A673 (cell line): ENCODE results near the gene PACRG. TPM values are rescaled to one million over a fixed set of nuclear protein-coding genes. Genes with fewer than 3 reads are reported as not detected.

Experiments
- BruUV-seq: library from RNA; stranded (reverse); fragments of 400-500 nt; replicated peaks from 2 replicates; lab custom pipeline; 2021; lab: Mats Ljungman, UMichigan
- CTCF ChIA-PET: fragments of 300-600 bp; sonication (Branson Sonifier 250); formaldehyde crosslinking; loops from one replicate; lab custom pipeline; 2022; ENCODE audit warnings: antibody characterized with exemption; lab: Charles Lee
- POLR2A ChIA-PET: fragments of 300-600 bp; sonication (Branson Sonifier 250); formaldehyde crosslinking; loops from one replicate; lab custom pipeline; 2022; ENCODE audit warnings: antibody characterized with exemption; ENCODE audit not compliant: low non-redundant PET; lab: Charles Lee
- DNase-seq: peaks from one replicate; pipeline ENCODE4 v3.0.0-alpha.2; 2015; ENCODE audit warnings: low spot score
- H3K27ac ChIP-seq: fragments of 200-600 bp; sonication (generic); 2 replicates; pipeline ENCODE4 v1.5.1; 2016; ENCODE audit warnings: mixed run types, low read depth, mild to moderate bottlenecking, mixed read lengths, antibody characterized with exemption, low read length; ENCODE audit not compliant: poor library complexity, severe bottlenecking
- H3K27me3 ChIP-seq: fragments of 200-600 bp; sonication (generic); replicated peaks from 2 replicates; pipeline ENCODE4 v1.6.1; 2017; ENCODE audit warnings: mixed run types, low read depth, mild to moderate bottlenecking, mixed read lengths, antibody characterized with exemption, low read length; ENCODE audit not compliant: insufficient read depth, poor library complexity
- H3K36me3 ChIP-seq: fragments of 200-600 bp; sonication (generic); 2 replicates; pipeline ENCODE4 v1.6.1; 2016; ENCODE audit warnings: mixed run types, mild to moderate bottlenecking, mixed read lengths, antibody characterized with exemption, low read length; ENCODE audit not compliant: insufficient read depth, poor library complexity, severe bottlenecking
- H3K4me1 ChIP-seq: fragments of 200-600 bp; sonication (generic); 2 replicates; pipeline ENCODE4 v1.6.1; 2017; ENCODE audit warnings: mixed run types, mild to moderate bottlenecking, mixed read lengths, antibody characterized with exemption, low read length; ENCODE audit not compliant: insufficient read depth, poor library complexity, severe bottlenecking
- H3K4me3 ChIP-seq: fragments of 200-600 bp; sonication (generic); 2 replicates; pipeline ENCODE4 v1.5.1; 2016; ENCODE audit warnings: low read depth, mixed run types, mild to moderate bottlenecking, mixed read lengths, low read length; ENCODE audit not compliant: poor library complexity, severe bottlenecking
- H3K9me3 ChIP-seq: fragments of 200-600 bp; sonication (generic); 2 replicates; pipeline ENCODE4 v1.6.1; 2016; ENCODE audit warnings: mixed run types, low read depth, mild to moderate bottlenecking, mixed read lengths, antibody characterized with exemption, low read length; ENCODE audit not compliant: poor library complexity, severe bottlenecking
- CTCF ChIP-seq: fragments of 300-800, 200-600 bp; sonication (generic); conservative IDR thresholded peaks from 2 replicates; pipeline ENCODE4 v1.5.1; 2017; ENCODE audit warnings: low read depth, mild to moderate bottlenecking, antibody characterized with exemption, low read length, moderate library complexity, mixed read lengths
- EZH2 ChIP-seq: fragments of 200-600 bp; sonication (generic); IDR thresholded peaks from 2 replicates; pipeline ENCODE4 v1.6.1; 2017; ENCODE audit warnings: borderline replicate concordance, low read depth, mild to moderate bottlenecking, mixed read lengths, antibody characterized with exemption, low read length; ENCODE audit not compliant: poor library complexity, severe bottlenecking
- intact Hi-C: fragments of 100-400 bp; cut with micrococcal nuclease; formaldehyde crosslinking; loops from one replicate; pipeline ENCODE4 v1.10.0; 2022; ENCODE audit not compliant: unreplicated experiment
- total RNA-seq: library from RNA; stranded (reverse); gene quantifications from 2 replicates; pipeline ENCODE4 v1.2.3, GENCODE V29; 2021

PACRG gene
- total RNA-seq, 1 experiment from 2014 or later, result not detected

GRCh38 chr6:163229050-163229449 is 501.3 kb downstream of the PACRG start:
- BruUV-seq, result no TSS peak
- ChIA-PET POLR2A (no interaction called here), CTCF (no interaction called here)
- Histone ChIP-seq H3K9me3 (no peaks in the 10 kb centered on the region), H3K27ac (no peak overlapping the region), H3K4me3 (no peak overlapping the region), H3K4me1 (no peaks in the 10 kb centered on the region), H3K27me3 (no peaks in the 10 kb centered on the region), H3K36me3 (no peaks in the 10 kb centered on the region)
- no peak for DNase-seq
- intact Hi-C loops, result no loop called here
- TF ChIP-seq CTCF, result no peak
- TF ChIP-seq EZH2, result no peak

GRCh38 chr6:163230901-163231300 is 503.1 kb downstream of the PACRG start:
- Histone ChIP-seq H3K4me3 (no peak overlapping the region), H3K36me3 (no peaks in the 10 kb centered on the region), H3K9me3 (no peaks in the 10 kb centered on the region), H3K4me1 (no peaks in the 10 kb centered on the region), H3K27ac (no peak overlapping the region), H3K27me3 (no peaks in the 10 kb centered on the region)
- no TSS peak for BruUV-seq
- no peak for DNase-seq
- TF ChIP-seq EZH2 (no peak), CTCF (no peak)
- POLR2A ChIA-PET, result no interaction called here
- CTCF ChIA-PET, result no interaction called here
- intact Hi-C loops, result no loop called here

- Histone ChIP-seq H3K27me3 (no peaks in the 10 kb centered on the region), H3K36me3 (no peaks in the 10 kb centered on the region), H3K27ac (no peak overlapping the region), H3K9me3 (no peaks in the 10 kb centered on the region), H3K4me1 (no peaks in the 10 kb centered on the region), H3K4me3 (no peak overlapping the region)
- no peak for TF ChIP-seq EZH2
- TF ChIP-seq CTCF, result no peak
- POLR2A ChIA-PET, result no interaction called here
- BruUV-seq, result no TSS peak
- CTCF ChIA-PET, result no interaction called here
- intact Hi-C loops, result no loop called here
- no peak for DNase-seq
Measured at GRCh38 chr6:163231356-163232014, 503.7 kb downstream of the PACRG start.
